Neural progenitor cell (in vitro differentiated cells): ENCODE results near the gene GLS.

Experiments
- CTCF ChIP-seq: fragments of 200-600 bp; sonication (generic); IDR thresholded peaks from 2 replicates; pipeline ENCODE4 v1.5.1; 2017; ENCODE audit warnings: antibody characterized with exemption, mild to moderate bottlenecking
- EZH2 ChIP-seq: fragments of 200-600 bp; sonication (generic); IDR thresholded peaks from 2 replicates; pipeline ENCODE4 v1.6.1; 2017; ENCODE audit warnings: antibody characterized with exemption, mild to moderate bottlenecking, moderate library complexity
- EZH2phosphoT487 ChIP-seq: fragments of 200-600 bp; sonication (generic); IDR thresholded peaks from 2 replicates; pipeline ENCODE4 v1.6.1; 2017; ENCODE audit warnings: antibody characterized with exemption

- no peak for TF ChIP-seq CTCF
- TF ChIP-seq EZH2phosphoT487: no peak
- no peak for TF ChIP-seq EZH2
Measured at GRCh38 chr2:190875891-190876290, 4.7 kb upstream of the GLS start.
